Mesenchymal stem cell (in vitro differentiated cells and primary cell): ENCODE results near the gene WNT11.

Source experiments
- DNase-seq: peaks from one replicate; pipeline ENCODE4 v3.0.0-alpha.2; 2013
- H2AFZ ChIP-seq: one replicate; pipeline ENCODE4 v1.6.1; 2013; ENCODE audit warnings: low read depth, mild to moderate bottlenecking, control low read depth, inconsistent platforms, low read length, moderate library complexity
- H2AK5ac ChIP-seq: 2 replicates; pipeline ENCODE4 v1.6.1; 2013; ENCODE audit warnings: low read length, moderate library complexity, mild to moderate bottlenecking, inconsistent platforms; ENCODE audit not compliant: severe bottlenecking
- H2BK120ac ChIP-seq: one replicate; pipeline ENCODE4 v1.6.1; 2013; ENCODE audit warnings: low read depth, mild to moderate bottlenecking, inconsistent platforms, low read length, moderate library complexity
- H2BK12ac ChIP-seq, 2 experiments: one replicate each; pipeline ENCODE4 v1.6.1; 2013; ENCODE audit warnings: inconsistent platforms in 2 of 2, low read length in 2 of 2, mild to moderate bottlenecking in 2 of 2, moderate library complexity in 2 of 2, control low read depth in 1 of 2
- H2BK15ac ChIP-seq: one replicate; pipeline ENCODE4 v1.6.1; 2013; ENCODE audit warnings: mild to moderate bottlenecking, low read depth, inconsistent platforms; ENCODE audit not compliant: poor library complexity, severe bottlenecking
- H2BK5ac ChIP-seq: 2 replicates; pipeline ENCODE4 v1.6.1; 2013; ENCODE audit warnings: low read depth, mild to moderate bottlenecking, low read length, control low read depth, inconsistent platforms; ENCODE audit not compliant: poor library complexity, severe bottlenecking
- H3K14ac ChIP-seq, 2 experiments: one replicate each; pipeline ENCODE4 v1.6.1; 2013; ENCODE audit warnings: inconsistent platforms in 2 of 2, low read length in 2 of 2, control low read depth in 1 of 2, mild to moderate bottlenecking in 1 of 2, moderate library complexity in 1 of 2
- H3K18ac ChIP-seq, 2 experiments: one replicate each; pipeline ENCODE4 v1.6.1; 2013; ENCODE audit warnings: inconsistent platforms in 2 of 2, low read length in 2 of 2, control low read depth in 1 of 2, low read depth in 1 of 2, mild to moderate bottlenecking in 1 of 2
- H3K23ac ChIP-seq, 2 experiments: one replicate each; pipeline ENCODE4 v1.6.1; 2013; ENCODE audit warnings: inconsistent platforms in 2 of 2, low read length in 2 of 2, mild to moderate bottlenecking in 2 of 2, moderate library complexity in 2 of 2, control low read depth in 1 of 2
- H3K27ac ChIP-seq: 2 replicates; pipeline ENCODE4 v1.5.1; 2013; ENCODE audit warnings: mild to moderate bottlenecking, moderate library complexity, low read length, control low read depth, inconsistent platforms; ENCODE audit not compliant: poor library complexity, severe bottlenecking
- H3K27me3 ChIP-seq, 2 experiments: 2 replicates each; pipeline versions ENCODE4 v1.6.1 to v1.7.0; 2013; ENCODE audit warnings: low read length in 2 of 2, mild to moderate bottlenecking in 2 of 2, moderate library complexity in 2 of 2, control low read depth in 1 of 2, inconsistent platforms in 1 of 2; ENCODE audit not compliant: control insufficient read depth in 1 of 2, insufficient read depth in 1 of 2
- H3K36me3 ChIP-seq, 2 experiments: 2 replicates each; pipeline versions ENCODE4 v1.6.1 to v1.7.0; 2013; ENCODE audit warnings: low read length in 2 of 2, control low read depth in 1 of 2, inconsistent platforms in 1 of 2, low read depth in 1 of 2, mild to moderate bottlenecking in 1 of 2; ENCODE audit not compliant: insufficient read depth in 2 of 2, control insufficient read depth in 1 of 2
- H3K4ac ChIP-seq, 2 experiments: one replicate each; pipeline ENCODE4 v1.6.1; 2013; ENCODE audit warnings: inconsistent platforms in 2 of 2, low read length in 2 of 2, mild to moderate bottlenecking in 2 of 2, moderate library complexity in 2 of 2, control low read depth in 1 of 2, low read depth in 1 of 2
- H3K4me1 ChIP-seq: 2 replicates; pipeline ENCODE4 v1.6.1; 2013; ENCODE audit warnings: low read depth, low read length, control low read depth; ENCODE audit not compliant: control insufficient read depth, insufficient read depth
- H3K4me2 ChIP-seq: 2 replicates; pipeline ENCODE4 v1.6.1; 2013; ENCODE audit warnings: low read length, mild to moderate bottlenecking, inconsistent platforms; ENCODE audit not compliant: poor library complexity, severe bottlenecking
- H3K4me3 ChIP-seq, 2 experiments: 2 replicates each; pipeline versions ENCODE4 v1.5.1 to v1.7.0; 2013; ENCODE audit warnings: low read length in 2 of 2, mild to moderate bottlenecking in 2 of 2, control low read depth in 1 of 2, low read depth in 1 of 2; ENCODE audit not compliant: insufficient read depth in 1 of 2
- H3K79me1 ChIP-seq: replicated peaks from 2 replicates; pipeline ENCODE4 v1.6.1; 2013; ENCODE audit warnings: mild to moderate bottlenecking, control low read depth, low read length, inconsistent platforms; ENCODE audit not compliant: poor library complexity, severe bottlenecking
- H3K9ac ChIP-seq: 2 replicates; pipeline ENCODE4 v1.7.0; 2013; ENCODE audit warnings: mild to moderate bottlenecking, low read length, moderate library complexity
- H3K9me3 ChIP-seq: 2 replicates; pipeline ENCODE4 v1.7.0; 2013; ENCODE audit warnings: mild to moderate bottlenecking, low read length; ENCODE audit not compliant: control insufficient read depth
- H4K8ac ChIP-seq: one replicate; pipeline ENCODE4 v1.6.1; 2013; ENCODE audit warnings: inconsistent platforms, mild to moderate bottlenecking, low read length, moderate library complexity
- H4K91ac ChIP-seq: one replicate; pipeline ENCODE4 v1.6.1; 2013; ENCODE audit warnings: mild to moderate bottlenecking, low read length, inconsistent platforms
- WGBS: methylation state at CpG from one replicate; pipeline ENCODE4 v1.1.7; 2013; ENCODE audit warnings: mixed read lengths; 5-methylcytosine and 5-hydroxymethylcytosine counted together

WNT11 gene

DNA sequence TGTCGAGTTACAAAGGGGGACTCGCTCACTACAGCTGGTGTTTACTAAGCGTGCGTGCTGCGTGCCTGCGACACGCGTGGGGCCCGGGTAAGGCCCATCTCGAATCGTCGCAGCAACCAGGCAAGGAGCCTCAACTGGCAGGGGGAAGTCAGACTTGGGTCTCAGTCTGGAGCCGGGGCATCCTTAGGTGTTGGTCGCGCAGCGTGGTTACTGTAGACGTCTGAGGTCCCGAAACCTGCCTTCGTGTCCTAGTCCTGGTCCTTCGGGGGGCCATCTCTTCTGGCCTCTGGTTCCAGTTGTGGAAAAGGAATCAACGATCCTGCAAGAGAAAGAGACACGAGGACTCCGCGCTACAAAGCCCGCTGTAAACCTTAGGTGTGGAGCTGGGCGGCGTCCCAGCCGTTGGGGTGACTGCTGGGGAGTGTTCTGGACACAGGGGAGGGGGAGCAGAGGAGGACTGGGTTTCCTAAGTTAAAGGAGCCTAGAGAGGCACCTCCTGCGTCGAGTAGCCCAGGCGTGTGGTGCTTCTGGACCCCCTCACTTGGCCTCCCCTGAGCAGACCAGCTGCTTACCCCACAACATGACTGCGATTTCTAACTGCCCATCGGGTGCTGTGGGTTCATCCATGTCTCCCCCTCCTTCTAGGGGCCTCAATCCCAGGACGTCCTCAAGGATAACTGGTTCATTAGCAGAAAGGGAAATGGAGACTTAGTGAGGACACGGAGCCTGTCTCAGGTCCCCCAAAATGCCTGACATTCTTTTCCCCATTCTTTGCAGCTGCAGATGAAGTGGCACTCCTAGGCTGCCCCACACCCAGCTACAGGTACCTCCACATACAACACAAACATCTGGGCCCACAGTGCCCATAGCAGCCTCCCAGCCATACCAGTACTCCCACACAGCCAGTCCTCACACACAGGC is 4.9 kb upstream of the WNT11 start:
- Histone ChIP-seq H3K27ac (no peak overlapping the region), H3K14ac (peak overlapping the region in 1 of 2 experiments; percentile 47), H3K9me3 (no peaks in the 10 kb centered on the region), H3K4me3 (peak overlapping the region in 1 of 2 experiments; percentile 78), H2BK12ac (no peak overlapping the region), H4K8ac (no peak overlapping the region), H2BK120ac (no peak overlapping the region), H2AK5ac (no peak overlapping the region), H3K4me2 (peak overlapping the region; percentile 88), H3K23ac (peak overlapping the region in 1 of 2 experiments; percentile 26), H3K4ac (no peak overlapping the region), H4K91ac (no peak overlapping the region), H3K9ac (no peak overlapping the region), H3K18ac (no peak overlapping the region), H3K36me3 (no peaks in the 10 kb centered on the region), H3K4me1 (peaks cover 45% of the 10 kb centered on the region), H2BK15ac (no peak overlapping the region), H3K79me1 (no peaks in the 10 kb centered on the region), H2BK5ac (no peak overlapping the region), H2AFZ (no peak overlapping the region), H3K27me3 (peaks cover 33 to 71% of the 10 kb centered on the region in 2 experiments)
- WGBS: 7% methylated on average over 34 of the region's 35 CpGs
- DNase-seq: no peak

DNA sequence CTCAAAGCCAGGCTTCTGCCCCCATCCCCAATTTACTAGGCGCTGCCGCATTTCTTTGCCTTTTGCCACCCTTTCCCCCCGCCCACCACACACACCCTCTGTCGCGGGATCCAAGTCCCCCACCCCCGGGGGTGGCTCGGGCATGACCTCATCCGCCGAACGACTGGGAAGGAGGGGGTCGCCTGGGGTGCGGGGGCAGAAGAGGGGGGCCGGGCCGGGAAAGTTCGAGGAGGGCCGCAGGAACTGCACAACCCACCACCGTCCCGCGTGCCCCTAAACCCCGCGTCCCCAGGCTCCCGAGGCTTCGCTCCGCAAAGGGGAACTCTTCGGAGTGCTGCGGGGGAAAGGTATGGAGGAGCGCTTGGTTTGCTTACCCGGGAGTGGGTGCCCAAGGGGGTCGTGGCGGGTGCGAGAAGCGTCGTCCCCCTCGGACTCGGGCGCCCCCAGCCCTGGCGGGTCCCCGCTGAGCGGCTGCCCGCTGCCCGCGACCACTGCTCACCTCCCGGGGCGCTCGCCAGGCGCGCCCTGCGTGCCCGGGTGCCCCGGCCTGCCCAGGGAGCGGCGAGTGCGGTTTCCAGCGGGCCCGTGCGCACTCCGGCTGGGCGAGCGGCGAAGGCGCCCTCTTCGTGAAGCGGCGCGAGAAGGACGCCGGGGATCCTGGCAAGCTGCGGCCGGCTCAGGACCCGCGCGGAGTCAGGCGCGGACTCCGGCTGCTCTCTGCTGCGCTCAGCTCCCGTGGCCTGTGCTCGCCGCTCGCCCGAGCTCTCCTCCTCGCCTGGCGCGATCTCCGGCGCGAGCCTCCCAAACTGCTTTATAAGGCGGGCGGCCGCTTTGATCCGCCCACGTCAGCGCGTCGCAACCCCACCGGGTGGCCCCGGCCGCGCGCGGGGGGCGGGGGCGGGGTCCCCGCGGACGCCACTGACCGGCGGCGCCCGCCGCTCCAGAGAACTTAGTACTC is 4.0 kb upstream of the WNT11 start:
- no peak overlapping the region for H2BK5ac ChIP-seq
- no peak overlapping the region for H2BK15ac ChIP-seq
- no peak overlapping the region for H2BK120ac ChIP-seq
- H3K4me1 ChIP-seq: peaks cover 53% of the 10 kb centered on the region
- H3K14ac ChIP-seq: no peak overlapping the region
- DNase-seq: peak; percentile 69
- H2BK12ac ChIP-seq: no peak overlapping the region
- no peaks in the 10 kb centered on the region for H3K36me3 ChIP-seq
- peak overlapping the region; percentile 26 to 78 for H3K4me3 ChIP-seq
- WGBS: under 1% methylated on average over 82 of the region's 111 CpGs
- H3K4ac ChIP-seq: no peak overlapping the region
- H3K4me2 ChIP-seq: peak overlapping the region; percentile 88
- H4K8ac ChIP-seq: no peak overlapping the region
- H3K9ac ChIP-seq: peak overlapping the region; percentile 74
- no peak overlapping the region for H2AFZ ChIP-seq
- H4K91ac ChIP-seq: no peak overlapping the region
- H3K27ac ChIP-seq: no peak overlapping the region
- no peaks in the 10 kb centered on the region for H3K79me1 ChIP-seq
- H2AK5ac ChIP-seq: no peak overlapping the region
- no peak overlapping the region for H3K18ac ChIP-seq
- H3K27me3 ChIP-seq: peaks cover 42 to 76% of the 10 kb centered on the region in 2 experiments
- no peaks in the 10 kb centered on the region for H3K9me3 ChIP-seq
- peak overlapping the region in 1 of 2 experiments; percentile 93 for H3K23ac ChIP-seq

DNA sequence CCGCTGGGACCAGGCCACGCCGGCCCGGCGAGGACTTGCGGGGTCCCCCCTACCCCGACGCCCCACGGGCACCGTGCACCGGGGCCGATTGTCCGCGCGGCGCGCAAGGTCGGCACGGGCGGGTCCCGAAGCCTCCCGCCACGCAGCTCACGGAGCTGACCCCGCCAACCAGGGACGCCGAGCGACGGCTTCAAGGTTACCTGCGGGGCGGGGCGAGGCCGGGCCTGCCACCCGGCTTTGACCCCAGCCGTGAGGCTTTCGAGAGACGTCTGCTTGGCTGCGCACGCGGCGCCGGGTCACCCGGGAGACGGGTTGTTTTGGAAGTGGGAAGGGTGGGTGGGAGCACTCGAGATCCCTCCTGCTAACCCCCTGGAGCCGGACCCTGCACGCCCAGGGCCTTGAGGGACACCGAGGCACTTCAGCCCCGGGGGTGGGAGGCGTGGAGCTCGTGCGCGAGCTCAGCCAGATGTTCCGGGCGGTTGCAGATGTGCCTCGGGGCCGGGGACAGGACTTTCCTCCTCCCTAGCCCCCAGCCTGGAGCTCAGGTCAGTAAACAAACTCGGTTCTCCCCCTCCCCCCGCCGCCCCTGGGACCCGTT is 3.2 kb upstream of the WNT11 start:
- Histone ChIP-seq H3K27me3 (peaks cover 48 to 80% of the 10 kb centered on the region in 2 experiments), H3K9ac (peak overlapping the region; percentile 74), H3K14ac (no peak overlapping the region), H3K23ac (no peak overlapping the region), H3K9me3 (no peaks in the 10 kb centered on the region), H4K8ac (no peak overlapping the region), H4K91ac (no peak overlapping the region), H2BK5ac (no peak overlapping the region), H3K27ac (no peak overlapping the region), H3K4me2 (peak overlapping the region; percentile 88), H3K4me3 (peak overlapping the region; percentile 20 to 78), H3K79me1 (no peaks in the 10 kb centered on the region), H2BK15ac (no peak overlapping the region), H3K36me3 (no peaks in the 10 kb centered on the region), H3K18ac (no peak overlapping the region), H2BK12ac (no peak overlapping the region), H2AFZ (no peak overlapping the region), H2BK120ac (no peak overlapping the region), H2AK5ac (no peak overlapping the region), H3K4me1 (peaks cover 53% of the 10 kb centered on the region), H3K4ac (no peak overlapping the region)
- no peak for DNase-seq
- 0% methylated on average over 56 of the region's 61 CpGs for WGBS
